NCI-H2081 treated with DMSO at 0.1 percent for 48 hours (cell line): Measurements from ENCODE around the gene ZNF503.

Experiments used
- DNase-seq: peaks from one replicate; lab custom pipeline; 2025; lab: John Stamatoyannopoulos, UW

ZNF503 gene

DNA sequence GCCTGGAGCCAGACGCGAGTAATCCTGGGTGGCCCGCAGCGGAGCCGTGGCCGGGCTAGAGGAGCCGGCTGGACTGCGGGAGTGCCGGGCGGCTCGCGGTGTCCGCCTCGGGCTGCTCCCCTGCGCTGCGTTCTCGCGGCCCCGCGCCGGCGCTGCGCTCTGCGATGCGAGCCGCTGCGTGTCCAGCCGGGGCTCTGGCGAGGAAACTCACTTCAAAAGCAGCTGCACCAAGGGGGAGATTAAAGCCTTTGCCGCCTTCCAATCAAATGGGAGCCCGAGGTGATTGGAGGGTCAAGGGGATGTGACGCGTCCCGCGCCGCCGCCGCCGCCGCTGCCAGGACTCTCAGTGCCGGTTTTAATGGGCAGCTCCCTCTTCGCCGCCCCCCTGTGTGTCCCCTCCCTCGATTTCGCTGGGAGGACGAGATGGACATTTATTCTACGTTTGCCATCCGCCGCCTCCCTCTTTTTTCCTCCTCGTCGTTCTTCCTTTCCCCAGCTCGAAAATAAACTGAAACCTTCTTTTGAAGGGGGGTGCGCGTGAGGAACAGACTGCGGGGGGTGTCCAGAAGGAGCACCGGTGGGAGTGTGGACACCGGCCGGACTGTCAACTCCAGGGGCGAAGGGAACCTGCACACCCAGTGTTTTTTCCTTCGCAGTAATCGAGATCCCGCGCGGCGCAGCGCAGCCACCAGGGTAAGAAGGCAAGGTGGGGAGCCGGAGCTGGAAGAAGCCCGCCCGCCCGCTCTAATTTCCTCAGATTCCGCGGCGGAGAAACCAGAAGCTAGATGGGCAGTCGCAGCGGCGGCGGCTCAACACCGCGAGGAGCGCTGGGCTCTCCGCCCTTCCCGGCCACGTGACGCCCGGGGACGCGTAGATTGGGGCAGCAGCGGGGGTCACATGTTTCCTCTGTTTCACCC, at the start of gene ZNF503:
ZNF503 (minus strand) TSS at position 196 of the 917 bp plus-strand sequence. CDS start 345 bp downstream, outside the sequence.
- peak; percentile 74 for DNase-seq

- DNase-seq: no peak
These were observed 49.4 kb upstream of the ZNF503 start for GRCh38 chr10:75450644-75451640.

DNA sequence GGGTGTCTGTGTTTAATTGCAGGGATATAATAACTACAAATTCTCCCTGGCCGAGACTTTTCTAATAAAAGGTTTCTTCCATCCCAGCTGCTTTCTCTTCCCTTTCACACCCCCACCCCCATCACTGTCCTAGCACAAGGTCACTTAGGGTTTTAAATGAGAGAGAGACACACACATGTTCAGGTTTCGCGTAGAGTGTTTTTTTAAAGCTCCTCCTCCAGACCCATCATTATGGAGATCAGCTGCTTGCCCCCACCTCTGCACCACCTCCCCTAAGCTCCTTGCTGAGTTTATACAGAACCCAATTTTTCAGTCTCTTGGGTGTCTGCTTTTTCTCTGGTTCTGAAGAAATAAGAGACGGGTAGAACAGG, 48.5 kb upstream of the ZNF503 start:
- DNase-seq: no peak

DNA sequence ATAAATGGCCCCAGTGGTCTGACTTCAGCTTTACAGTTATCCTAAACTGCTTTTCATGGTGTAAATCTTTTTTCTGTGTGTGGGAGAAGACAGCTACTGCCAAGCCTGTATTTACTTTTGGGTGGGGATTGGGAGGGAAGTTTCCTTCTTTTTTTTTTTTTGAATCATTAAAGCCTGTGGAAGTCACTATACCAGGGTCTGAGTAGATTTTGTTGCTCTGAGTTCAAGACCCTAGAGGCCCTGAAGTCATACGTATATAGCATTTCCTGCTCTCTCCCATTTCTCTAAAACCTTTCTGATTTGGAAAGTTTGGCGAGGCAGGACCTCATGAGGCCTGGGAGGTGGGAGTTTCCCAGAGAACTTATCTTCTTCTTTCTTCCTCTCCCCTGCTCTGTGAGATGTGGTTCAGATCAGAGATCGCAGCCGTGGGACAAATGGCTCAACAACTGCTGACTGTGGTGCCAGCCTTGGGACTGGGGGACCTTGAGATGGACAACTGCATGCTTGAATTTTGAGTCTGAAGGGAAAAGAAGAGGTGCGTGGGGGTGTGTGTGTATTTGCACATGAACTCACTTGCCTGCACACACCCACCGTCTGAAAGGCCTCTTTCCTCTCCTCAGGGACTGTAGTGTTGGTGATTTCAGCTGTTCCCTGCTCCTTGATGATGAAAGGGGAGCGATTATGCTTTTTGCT, 48.0 kb upstream of the ZNF503 start:
- no peak for DNase-seq

- DNase-seq: no peak
These were observed 46.6 kb upstream of the ZNF503 start for GRCh38 chr10:75448166-75448565.

- no peak for DNase-seq
These were observed 44.9 kb upstream of the ZNF503 start for GRCh38 chr10:75446508-75446907.

DNA sequence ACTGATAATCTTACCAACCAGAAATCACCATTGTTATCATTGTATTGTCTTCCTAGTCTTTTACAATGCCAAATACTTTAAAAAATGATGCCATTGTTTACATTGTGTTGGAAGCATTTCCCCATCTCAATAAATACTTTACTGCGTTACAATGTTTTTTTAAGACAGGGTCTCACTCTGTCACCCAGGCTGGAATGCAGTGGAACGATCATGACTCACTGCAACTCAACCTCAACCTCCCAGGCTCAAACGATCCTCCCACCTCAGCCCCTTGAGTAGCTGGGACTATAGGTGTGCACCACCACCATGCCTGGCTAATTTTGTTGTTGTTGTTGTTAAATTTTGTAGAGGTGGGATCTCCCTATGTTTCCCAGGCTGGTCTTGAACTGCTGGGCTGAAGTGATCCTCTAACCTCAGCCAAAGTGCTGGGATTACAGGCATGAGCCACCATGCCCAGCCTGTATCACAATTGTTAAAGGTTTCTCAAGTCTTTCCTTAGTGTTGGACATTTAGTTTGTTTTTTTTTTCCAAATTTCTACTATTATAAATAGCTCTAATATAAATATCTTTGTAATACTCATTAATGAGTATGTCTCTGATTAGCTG, 43.3 kb upstream of the ZNF503 start:
- DNase-seq: no peak

GRCh38 chr10:75443362-75443761, 41.8 kb upstream of the ZNF503 start:
- DNase-seq: no peak

GRCh38 chr10:75441682-75442081, 40.1 kb upstream of the ZNF503 start:
- DNase-seq: no peak

DNA sequence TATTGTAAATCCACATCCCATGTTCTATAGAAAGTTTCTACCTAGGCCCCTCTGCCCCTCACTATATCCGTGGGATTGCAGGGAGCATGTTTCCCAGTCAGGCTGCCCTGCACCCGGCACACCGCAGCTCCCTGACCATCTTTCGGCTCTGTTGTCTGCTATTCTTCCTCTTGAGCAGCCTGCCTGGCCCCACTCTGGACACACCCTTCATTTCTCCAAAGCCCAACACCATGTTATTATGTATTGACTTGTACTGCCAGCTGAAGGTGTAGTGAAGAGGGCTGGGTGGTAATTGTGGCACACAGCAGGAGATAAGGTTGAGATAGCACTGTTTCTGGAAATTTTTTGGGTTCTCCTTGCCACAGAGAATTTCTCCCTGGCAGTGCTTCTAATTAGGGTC, 39.6 kb upstream of the ZNF503 start:
- no peak for DNase-seq

DNA sequence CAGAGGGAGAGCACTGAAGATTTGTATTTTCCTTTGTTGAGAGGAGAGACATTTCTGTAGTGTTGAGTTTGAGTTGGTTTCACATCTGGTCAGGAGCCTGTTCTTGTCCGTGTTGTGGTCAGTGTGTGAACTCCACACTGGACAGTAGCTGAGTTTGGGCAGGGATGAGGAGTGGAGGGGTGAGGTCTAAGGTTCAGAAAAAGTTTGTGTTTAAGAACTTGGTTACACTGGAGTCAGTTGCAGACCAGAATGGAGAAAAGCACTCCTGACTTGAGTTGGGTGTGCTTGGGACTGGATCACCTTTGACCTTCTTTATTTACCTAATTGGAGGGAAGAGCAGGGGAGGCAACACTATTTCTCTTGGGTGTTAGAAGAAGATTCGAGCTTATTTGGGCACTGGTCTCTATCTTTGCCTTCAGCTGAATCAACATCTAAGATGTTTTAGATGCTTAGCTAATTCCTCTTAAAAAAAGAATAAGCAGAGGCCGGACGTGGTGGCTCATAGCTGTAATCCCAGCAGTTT, 38.8 kb upstream of the ZNF503 start:
- no peak for DNase-seq

DNA sequence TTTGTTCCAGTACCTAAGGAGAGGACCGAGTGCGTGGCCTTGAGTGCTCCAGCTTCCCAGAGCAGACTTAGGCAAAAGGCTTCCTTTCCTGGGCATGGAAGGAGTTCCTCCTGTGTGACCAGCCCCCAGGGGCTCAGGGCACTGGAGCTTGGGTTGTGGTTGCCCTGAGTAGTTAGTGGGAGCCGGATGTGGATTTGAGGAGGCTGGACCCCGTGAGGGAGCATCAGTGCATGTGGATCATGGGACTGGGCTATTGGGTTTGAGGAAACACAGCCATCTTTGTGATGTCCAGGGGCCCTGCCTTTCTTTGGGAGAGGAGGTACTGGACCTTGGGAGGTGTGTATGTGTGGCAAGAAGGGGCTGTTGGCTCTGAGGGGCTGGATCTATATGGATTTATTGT, 38.2 kb upstream of the ZNF503 start:
- DNase-seq: no peak

DNA sequence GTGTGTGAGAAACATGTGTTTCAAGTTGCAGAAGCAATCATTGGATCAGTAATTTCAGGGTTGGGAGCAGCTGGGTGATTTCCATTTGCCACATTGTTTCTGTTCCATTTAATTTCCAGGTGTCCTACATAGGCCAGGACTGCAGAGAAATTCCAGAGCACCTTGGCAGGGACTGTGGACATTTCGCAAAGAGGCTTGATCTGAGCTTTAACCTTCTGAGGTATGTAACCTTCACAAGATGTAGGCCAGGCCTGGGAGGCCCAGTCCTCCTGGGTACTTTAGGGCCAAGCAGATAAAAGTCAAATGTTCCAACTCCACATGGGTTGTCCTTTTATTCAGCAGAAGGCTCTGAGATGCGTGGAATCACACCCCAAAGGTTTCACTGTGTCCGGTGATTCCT, 36.7 kb upstream of the ZNF503 start:
- DNase-seq: no peak

DNA sequence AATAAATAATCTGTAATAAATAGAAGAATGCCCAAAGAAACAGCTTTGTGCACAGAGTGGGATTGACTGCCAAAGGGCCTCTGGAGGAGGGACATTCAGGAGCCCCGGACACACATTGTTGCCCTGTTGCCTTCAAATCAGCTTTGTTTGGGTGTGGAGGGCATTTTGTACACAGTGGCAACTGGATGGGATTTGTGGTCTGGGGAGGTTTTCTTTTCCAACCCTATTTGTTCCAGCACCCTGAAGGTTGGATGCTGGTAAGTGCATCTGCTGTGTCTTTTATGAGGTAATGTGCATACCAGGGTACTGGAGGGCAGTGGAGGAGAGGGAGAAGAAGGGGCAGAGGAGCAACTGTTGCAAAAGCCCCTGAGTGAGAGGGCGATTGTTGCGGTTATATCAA, 36.1 kb upstream of the ZNF503 start:
- DNase-seq: no peak

GRCh38 chr10:75436896-75437295, 35.3 kb upstream of the ZNF503 start:
- DNase-seq: no peak

- no peak for DNase-seq
These were observed 33.7 kb upstream of the ZNF503 start for GRCh38 chr10:75435291-75435690.

DNA sequence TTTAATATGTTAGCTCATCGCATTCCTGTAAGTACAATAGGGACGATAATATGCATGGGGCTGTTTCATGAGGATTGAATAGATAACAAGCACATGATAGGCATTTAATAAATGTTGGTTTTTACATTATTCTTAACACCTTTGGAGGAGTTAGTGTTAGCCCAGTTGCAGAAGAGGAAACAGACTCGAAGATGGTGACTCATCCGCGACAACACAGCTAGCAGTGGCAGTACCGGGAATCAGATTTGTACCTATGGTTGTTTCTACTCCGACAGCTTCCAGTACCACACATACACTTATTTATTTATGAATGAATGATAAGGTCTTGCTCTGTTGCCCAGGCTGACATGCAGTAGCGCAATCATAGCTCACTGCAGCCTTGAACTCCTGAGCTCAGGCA, 32.7 kb upstream of the ZNF503 start:
- DNase-seq: no peak

GRCh38 chr10:75433216-75433615, 31.7 kb upstream of the ZNF503 start:
- no peak for DNase-seq

DNA sequence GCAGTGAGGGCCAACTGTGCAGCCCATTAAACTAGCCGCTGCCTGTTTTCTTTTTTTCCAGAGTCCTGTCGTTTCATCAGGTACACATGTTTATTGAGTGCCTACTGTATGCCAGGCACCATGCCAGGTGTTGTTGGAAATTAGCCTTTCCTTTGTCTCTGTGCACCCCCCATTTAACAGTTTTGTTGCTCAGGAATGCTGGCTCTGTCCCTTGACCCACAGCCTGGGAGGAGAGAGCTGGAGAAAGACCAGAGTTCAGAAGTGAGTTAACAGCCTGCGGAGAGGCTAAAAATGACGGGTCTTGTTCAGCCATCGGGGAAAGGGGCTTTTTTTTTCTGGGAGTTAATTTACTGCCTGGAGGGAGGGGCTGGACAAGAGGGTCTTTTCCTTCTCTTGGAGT, 31.2 kb upstream of the ZNF503 start:
- DNase-seq: no peak

- no peak for DNase-seq
These were observed 30.6 kb upstream of the ZNF503 start for GRCh38 chr10:75432176-75432575.
